SK-N-SH treated with all-trans-retinoic acid at 6 μM for 48 hours (cell line): ENCODE results near the gene NPAT.
"Not testable (repeated sequence)": the region's sequence is repeated elsewhere in the genome, so short reads cannot be mapped to it uniquely, and the experiment has no call there.

Source experiments
- ATAC-seq: fragments of 200-7000 bp; cut with Tn5 transposase; 3 replicates; pipeline ENCODE4 v1.9.1; 2020; ENCODE audit warnings: mild to moderate bottlenecking, moderate library complexity
- BACH2 ChIP-seq: fragments of 250-450 bp; sonication (Bioruptor Pico); IDR thresholded peaks from 2 replicates; pipeline ENCODE4 v1.9.0; 2021; ENCODE audit warnings: mild to moderate bottlenecking, borderline replicate concordance
- CREB5 ChIP-seq: fragments of 250-450 bp; sonication (Bioruptor Pico); IDR thresholded peaks from 2 replicates; pipeline ENCODE4 v1.5.1; 2020; ENCODE audit warnings: low read depth, mild to moderate bottlenecking, moderate library complexity
- ESRRG ChIP-seq: fragments of 250-450 bp; sonication (Bioruptor Pico); IDR thresholded peaks from 2 replicates; pipeline ENCODE4 v1.6.1; 2021; ENCODE audit warnings: mild to moderate bottlenecking
- GLIS3 ChIP-seq: fragments of 250-450 bp; sonication (Bioruptor Pico); IDR thresholded peaks from 2 replicates; pipeline ENCODE4 v1.5.0; 2020; ENCODE audit warnings: mild to moderate bottlenecking, moderate library complexity
- OSR1 ChIP-seq: fragments of 250-450 bp; sonication (Bioruptor Pico); IDR thresholded peaks from 2 replicates; pipeline ENCODE4 v1.8.0; 2022; ENCODE audit warnings: moderate library complexity, mild to moderate bottlenecking, inconsistent platforms
- PATZ1 ChIP-seq: fragments of 250-450 bp; sonication (Bioruptor Pico); IDR thresholded peaks from 2 replicates; pipeline ENCODE4 v1.8.0; 2020; ENCODE audit warnings: mild to moderate bottlenecking, moderate library complexity, borderline replicate concordance
- POU6F1 ChIP-seq: fragments of 250-450 bp; sonication (Bioruptor Pico); IDR thresholded peaks from 2 replicates; pipeline ENCODE4 v1.8.0; 2021; ENCODE audit warnings: low read depth, mild to moderate bottlenecking, moderate library complexity, borderline replicate concordance
- RARB ChIP-seq: fragments of 250-450 bp; sonication (Bioruptor Pico); IDR thresholded peaks from 2 replicates; pipeline ENCODE4 v1.8.0; 2021; ENCODE audit warnings: mild to moderate bottlenecking, moderate library complexity
- TCF4 ChIP-seq: fragments of 250-450 bp; sonication (Bioruptor Pico); IDR thresholded peaks from 2 replicates; pipeline ENCODE4 v1.8.0; 2021; ENCODE audit warnings: mild to moderate bottlenecking, moderate library complexity, borderline replicate concordance
- TOX ChIP-seq: fragments of 250-450 bp; sonication (Bioruptor Pico); IDR thresholded peaks from 2 replicates; pipeline ENCODE4 v1.8.0; 2021; ENCODE audit warnings: mild to moderate bottlenecking, moderate library complexity, borderline replicate concordance
- ZC3H10 ChIP-seq: fragments of 250-450 bp; sonication (Bioruptor Pico); IDR thresholded peaks from 2 replicates; pipeline ENCODE4 v1.5.1; 2021; ENCODE audit warnings: mild to moderate bottlenecking, moderate library complexity
- ZFP3 ChIP-seq: fragments of 250-450 bp; sonication (Bioruptor Pico); IDR thresholded peaks from 2 replicates; pipeline ENCODE4 v1.5.0; 2020; ENCODE audit warnings: mild to moderate bottlenecking, moderate library complexity
- ZFP30 ChIP-seq: fragments of 450-650 bp; formaldehyde crosslinking; IDR thresholded peaks from 2 replicates; pipeline ENCODE4 v1.5.0; 2022; ENCODE audit warnings: mild to moderate bottlenecking, moderate library complexity
- ZNF565 ChIP-seq: fragments of 450-650 bp; formaldehyde crosslinking; conservative IDR thresholded peaks from 2 replicates; pipeline ENCODE4 v1.5.0; 2020; ENCODE audit warnings: low read depth, mild to moderate bottlenecking, moderate library complexity
- ZNF70 ChIP-seq: fragments of 450-650 bp; formaldehyde crosslinking; IDR thresholded peaks from 2 replicates; pipeline ENCODE4 v1.5.0; 2020; ENCODE audit warnings: mild to moderate bottlenecking, moderate library complexity
- ZNF8 ChIP-seq: fragments of 450-650 bp; formaldehyde crosslinking; IDR thresholded peaks from 2 replicates; pipeline ENCODE4 v1.5.0; 2020; ENCODE audit warnings: mild to moderate bottlenecking, moderate library complexity
- TF ChIP-seq, protein P1 (sequence below): fragments of 250-450 bp; sonication (Bioruptor Pico); IDR thresholded peaks from 2 replicates; pipeline ENCODE4 v1.5.0; 2020; ENCODE audit warnings: mild to moderate bottlenecking, moderate library complexity

Gene NPAT

DNA sequence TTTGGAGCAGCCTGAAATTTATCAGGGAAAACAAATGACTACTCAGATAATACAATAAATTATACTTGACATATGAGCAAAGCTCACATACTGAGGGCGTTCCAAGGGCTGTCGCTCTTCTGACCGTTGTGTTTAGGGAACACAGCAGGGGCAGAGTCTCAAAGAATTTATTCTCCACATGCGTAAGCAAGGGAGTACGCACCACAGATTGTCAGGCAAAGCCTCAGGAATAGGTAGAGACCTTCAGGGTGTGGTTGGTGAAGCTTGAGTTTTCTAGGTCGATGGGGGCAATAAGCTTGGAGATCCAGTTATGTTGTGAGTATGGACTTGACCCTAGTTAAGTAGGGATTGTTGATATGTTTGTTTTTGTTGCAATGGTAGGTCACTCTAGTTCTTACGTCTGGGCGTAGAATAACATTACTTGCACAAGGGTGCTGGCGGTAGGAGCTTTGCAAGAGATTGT lies 100.2 kb downstream of the NPAT start:
- TF ChIP-seq CREB5 (CRISPR knock-in tag) (no peak), ZFP3 (CRISPR knock-in tag) (no peak), ZNF8 (CRISPR knock-in tag) (no peak), POU6F1 (CRISPR knock-in tag) (no peak), OSR1 (CRISPR knock-in tag) (no peak)
- TF ChIP-seq, protein P1, sequence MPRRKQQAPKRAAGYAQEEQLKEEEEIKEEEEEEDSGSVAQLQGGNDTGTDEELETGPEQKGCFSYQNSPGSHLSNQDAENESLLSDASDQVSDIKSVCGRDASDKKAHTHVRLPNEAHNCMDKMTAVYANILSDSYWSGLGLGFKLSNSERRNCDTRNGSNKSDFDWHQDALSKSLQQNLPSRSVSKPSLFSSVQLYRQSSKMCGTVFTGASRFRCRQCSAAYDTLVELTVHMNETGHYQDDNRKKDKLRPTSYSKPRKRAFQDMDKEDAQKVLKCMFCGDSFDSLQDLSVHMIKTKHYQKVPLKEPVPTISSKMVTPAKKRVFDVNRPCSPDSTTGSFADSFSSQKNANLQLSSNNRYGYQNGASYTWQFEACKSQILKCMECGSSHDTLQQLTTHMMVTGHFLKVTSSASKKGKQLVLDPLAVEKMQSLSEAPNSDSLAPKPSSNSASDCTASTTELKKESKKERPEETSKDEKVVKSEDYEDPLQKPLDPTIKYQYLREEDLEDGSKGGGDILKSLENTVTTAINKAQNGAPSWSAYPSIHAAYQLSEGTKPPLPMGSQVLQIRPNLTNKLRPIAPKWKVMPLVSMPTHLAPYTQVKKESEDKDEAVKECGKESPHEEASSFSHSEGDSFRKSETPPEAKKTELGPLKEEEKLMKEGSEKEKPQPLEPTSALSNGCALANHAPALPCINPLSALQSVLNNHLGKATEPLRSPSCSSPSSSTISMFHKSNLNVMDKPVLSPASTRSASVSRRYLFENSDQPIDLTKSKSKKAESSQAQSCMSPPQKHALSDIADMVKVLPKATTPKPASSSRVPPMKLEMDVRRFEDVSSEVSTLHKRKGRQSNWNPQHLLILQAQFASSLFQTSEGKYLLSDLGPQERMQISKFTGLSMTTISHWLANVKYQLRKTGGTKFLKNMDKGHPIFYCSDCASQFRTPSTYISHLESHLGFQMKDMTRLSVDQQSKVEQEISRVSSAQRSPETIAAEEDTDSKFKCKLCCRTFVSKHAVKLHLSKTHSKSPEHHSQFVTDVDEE = no peak
- peak; percentile 9 for ATAC-seq

GRCh38 chr11:108121274-108122155 lies 100.9 kb downstream of the NPAT start, which contains the start of gene ACAT1:
Gene ACAT1 (plus strand): TSS chr11:108121567. CDS start chr11:108121607, 40 bp downstream.
- TF ChIP-seq ZNF70 (CRISPR knock-in tag) = no peak
- TF ChIP-seq OSR1 (CRISPR knock-in tag) = no peak
- TF ChIP-seq RARB = no peak
- no peak for TF ChIP-seq ZNF565 (CRISPR knock-in tag)
- no peak for TF ChIP-seq ZFP30 (CRISPR knock-in tag)
- no peak for TF ChIP-seq BACH2 (CRISPR knock-in tag)
- TF ChIP-seq ZNF8 (CRISPR knock-in tag) = no peak
- TF ChIP-seq, all 23 proteins: peak for 0
- ATAC-seq = peak; percentile 98

DNA sequence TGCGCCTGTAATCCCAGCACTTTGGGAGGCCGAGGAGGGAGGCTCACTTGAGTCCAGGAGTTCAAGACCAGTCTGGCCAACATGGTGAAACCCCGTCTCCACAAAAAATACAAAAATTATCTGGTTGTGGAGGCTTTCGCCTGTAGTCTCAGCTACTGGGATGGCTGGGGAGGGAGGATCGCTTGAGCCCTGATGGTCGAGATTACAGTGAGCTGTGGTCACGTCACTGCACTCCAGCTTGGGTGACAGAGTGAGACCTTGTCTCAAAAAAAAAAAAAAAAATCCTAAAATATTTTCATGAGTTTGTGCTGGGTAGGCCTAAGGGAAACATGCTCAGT lies 101.5 kb downstream of the NPAT start:
- ATAC-seq = not testable (repeated sequence)

GRCh38 chr11:108117746-108118371 lies 104.6 kb downstream of the NPAT start:
- no peak for TF ChIP-seq ESRRG (CRISPR knock-in tag)
- TF ChIP-seq GLIS3 = no peak
- TF ChIP-seq TCF4 = no peak
- TF ChIP-seq PATZ1 (CRISPR knock-in tag) = no peak
- TF ChIP-seq TOX (CRISPR knock-in tag) = no peak
- no peak for TF ChIP-seq BACH2 (CRISPR knock-in tag)
- TF ChIP-seq ZC3H10 (CRISPR knock-in tag) = no peak
- TF ChIP-seq, protein P1 = no peak
- TF ChIP-seq POU6F1 (CRISPR knock-in tag) = no peak
- no peak for TF ChIP-seq ZNF565 (CRISPR knock-in tag)
- no peak for TF ChIP-seq CREB5 (CRISPR knock-in tag)
- TF ChIP-seq ZNF70 (CRISPR knock-in tag) = no peak
- no peak for ATAC-seq
